Measurements from ENCODE around the gene CATSPERB. TPM values are rescaled to one million over a fixed set of nuclear protein-coding genes. Genes with fewer than 3 reads are reported as not detected.
"Not testable (repeated sequence)": the region's sequence is repeated elsewhere in the genome, so short reads cannot be mapped to it uniquely, and the experiment has no call there.

CATSPERB gene
- total and polyA plus RNA-seq, 2 experiments from 2014 or later, result 0.27 to 0.38 TPM

GRCh38 chr14:91679273-91679672, 52.6 kb downstream of the CATSPERB start (continued):
- no peak for TF ChIP-seq REST (IDR thresholded peaks at IDR 0.05; ENCODE audit: unreplicated experiment)
- TF ChIP-seq STAT1 (IDR thresholded peaks at IDR 0.05; ENCODE audit: unreplicated experiment), result no peak
- TF ChIP-seq EZH2 (IDR thresholded peaks at IDR 0.05; ENCODE audit: low read depth, unreplicated experiment), result no peak
- TF ChIP-seq CTCF (conservative IDR thresholded peaks at IDR 0.05; ENCODE audit: low read depth in 2 of 2), result no peak
- no peak for TF ChIP-seq ZNF462 (CRISPR knock-in tag; IDR thresholded peaks at IDR 0.05)
- no peak for TF ChIP-seq ZNF114 (CRISPR knock-in tag; IDR thresholded peaks at IDR 0.05)

GRCh38 chr14:91677687-91678086, 54.2 kb downstream of the CATSPERB start:
- H3K27me3 ChIP-seq (ENCODE audit: insufficient read depth); H3K4me1 Mint-ChIP-seq; H3K4me1 ChIP-seq (ENCODE audit: insufficient read depth); H3K4me3 Mint-ChIP-seq; H3K27me3 Mint-ChIP-seq (ENCODE audit: insufficient read depth, low read depth, poor library complexity); H3F3A ChIP-seq (replicated peaks; ENCODE audit: low read depth); H3K4me2 ChIP-seq; H3K79me2 ChIP-seq (replicated peaks; ENCODE audit: insufficient read depth); DNase-seq (ENCODE audit: low spot score); H2AFZ ChIP-seq; H3K27ac ChIP-seq (ENCODE audit: low read depth); H3K9me2 ChIP-seq (ENCODE audit: insufficient read depth); H3K27ac Mint-ChIP-seq; H4K20me1 ChIP-seq (replicated peaks; ENCODE audit: insufficient read depth); H3K4me3 ChIP-seq; ATAC-seq: not testable (repeated sequence)
- peaks cover 21% of the 10 kb centered on the region for H3K36me3 ChIP-seq (ENCODE audit: insufficient read depth)
- H3K36me3 Mint-ChIP-seq (ENCODE audit: low read depth), result peaks cover 30% of the 10 kb centered on the region; the same call in 2 of the 3 replicates
- H3K9me3 Mint-ChIP-seq, result peaks cover 63% of the 10 kb centered on the region

Measured in GM23338 (cell line).